Measurements from ENCODE around the gene CCL20. TPM values are rescaled to one million over a fixed set of nuclear protein-coding genes. Genes with fewer than 3 reads are reported as not detected.

The CCL20 gene
- total and polyA plus RNA-seq, 2 donors (not counting 3 experiments of a cell fraction or from before 2014, with no cell fraction given), result 0.32 TPM; not detected in 1

GRCh38 chr2:227812001-227812400, 1.6 kb upstream of the CCL20 start:
- Histone ChIP-seq H3K9me1 (replicated peaks; ENCODE audit: control insufficient read depth, extremely low read depth, insufficient read depth, low read length) (no peaks in the 10 kb centered on the region), H4K20me1 (replicated peaks; ENCODE audit: control insufficient read depth, extremely low read depth, insufficient read depth, low read length) (no peaks in the 10 kb centered on the region), H3K27ac (ENCODE audit: insufficient read depth, low read depth, low read length) (no peak overlapping the region), H3K36me3 (ENCODE audit: control insufficient read depth in 2 of 2, extremely low read depth in 1 of 2, insufficient read depth in 2 of 2, low read length in 2 of 2) (no peaks in the 10 kb centered on the region), H3K4me1 (ENCODE audit: control insufficient read depth, extremely low read depth, insufficient read depth, low read length) (peaks cover 14% of the 10 kb centered on the region), H3K9ac (replicated peaks; ENCODE audit: extremely low read depth, insufficient read depth, low read length) (no peak overlapping the region), H3K79me2 (ENCODE audit: control insufficient read depth, insufficient read depth, low read length) (peaks cover 2% of the 10 kb centered on the region), H3K9me3 (replicated peaks; ENCODE audit: control insufficient read depth, insufficient read depth, low read length) (no peaks in the 10 kb centered on the region), H3K27me3 (ENCODE audit: control insufficient read depth in 2 of 2, insufficient read depth in 2 of 2, low read length in 2 of 2) (no peaks in the 10 kb centered on the region), H2AFZ (ENCODE audit: low read depth, low read length) (no peak overlapping the region), H3K4me2 (ENCODE audit: insufficient read depth, low read length) (no peak overlapping the region), H3K4me3 (replicated peaks in 1 of 3; ENCODE audit: insufficient read depth in 1 of 3, low read depth in 1 of 3, low read length in 3 of 3) (no peak overlapping the region)
- ChIA-PET CTCF (no interaction called here), POLR2A (no interaction called here)
- dilution Hi-C loops (cut with MboI; ENCODE audit: extremely low pct_ligation_motif_present, low sequenced_read_pairs), result no loop called here
- no TSS peak for BruUV-seq (replicated peaks)
- FAIRE-seq (no peak), DNase-seq (ENCODE audit: low read depth, low spot score) (no peak)
- intact Hi-C loops (cut with micrococcal nuclease), result loop anchor here (10.0 kb wide), 1 partner anchor 1633 kb away; no protein-coding TSS in a partner anchor
- TF ChIP-seq MYC (IDR thresholded peaks at IDR 0.05; ENCODE audit: low read depth, low read length) (no peak), POLR2AphosphoS5 (IDR thresholded peaks at IDR 0.05; ENCODE audit: insufficient read depth, low read depth, low read length) (no peak), GATA2 (IDR thresholded peaks at IDR 0.05; ENCODE audit: insufficient read depth, insufficient read length, low read depth, low read length) (no peak)

GRCh38 chr2:227813229-227813561, 447 bp upstream of the CCL20 start:
- FAIRE-seq (no peak), DNase-seq (ENCODE audit: low read depth, low spot score) (no peak)
- peaks cover 2% of the 10 kb centered on the region for H3K79me2 ChIP-seq (ENCODE audit: control insufficient read depth, insufficient read depth, low read length)
- peaks cover 23% of the 10 kb centered on the region for H3K4me1 ChIP-seq (ENCODE audit: control insufficient read depth, extremely low read depth, insufficient read depth, low read length)
- no peaks in the 10 kb centered on the region for H3K9me1 ChIP-seq (replicated peaks; ENCODE audit: control insufficient read depth, extremely low read depth, insufficient read depth, low read length)
- intact Hi-C loops (cut with micrococcal nuclease) (loop anchor here (10.0 kb wide), 1 partner anchor 1632 kb away; no protein-coding TSS in a partner anchor), dilution Hi-C loops (cut with MboI; ENCODE audit: extremely low pct_ligation_motif_present, low sequenced_read_pairs) (no loop called here)
- H4K20me1 ChIP-seq (replicated peaks; ENCODE audit: control insufficient read depth, extremely low read depth, insufficient read depth, low read length), result no peaks in the 10 kb centered on the region
- BruUV-seq (replicated peaks), result no TSS peak
- TF ChIP-seq FOS (IDR thresholded peaks at IDR 0.05; ENCODE audit: borderline replicate concordance, insufficient read depth, low read length) (no peak), MYC (IDR thresholded peaks at IDR 0.05; ENCODE audit: low read depth, low read length) (no peak), POLR2A (IDR thresholded peaks at IDR 0.05; ENCODE audit: low read depth, low read length) (no peak), MAX (IDR thresholded peaks at IDR 0.05; ENCODE audit: insufficient read depth, insufficient read length) (no peak)
- H3K27ac ChIP-seq (ENCODE audit: insufficient read depth, low read depth, low read length), result no peak overlapping the region
- no peak overlapping the region for H3K4me2 ChIP-seq (ENCODE audit: insufficient read depth, low read length)
- no peak overlapping the region for H2AFZ ChIP-seq (ENCODE audit: low read depth, low read length)
- no peaks in the 10 kb centered on the region for H3K27me3 ChIP-seq (ENCODE audit: control insufficient read depth in 2 of 2, insufficient read depth in 2 of 2, low read length in 2 of 2)
- no peak overlapping the region for H3K4me3 ChIP-seq (replicated peaks in 1 of 3; ENCODE audit: insufficient read depth in 1 of 3, low read depth in 1 of 3, low read length in 3 of 3)
- ChIA-PET POLR2A (no interaction called here), CTCF (interaction anchor here (1.5 kb wide), 1 partner anchor 49 kb away, joined by 5 read pairs; no protein-coding TSS in a partner anchor)
- no peaks in the 10 kb centered on the region for H3K36me3 ChIP-seq (ENCODE audit: control insufficient read depth in 2 of 2, extremely low read depth in 1 of 2, insufficient read depth in 2 of 2, low read length in 2 of 2)
- no peak overlapping the region for H3K9ac ChIP-seq (replicated peaks; ENCODE audit: extremely low read depth, insufficient read depth, low read length)
- no peaks in the 10 kb centered on the region for H3K9me3 ChIP-seq (replicated peaks; ENCODE audit: control insufficient read depth, insufficient read depth, low read length)
